COLO829 (cell line): Measurements from ENCODE around the gene ELMO1.

Source experiments
- DNase-seq: peaks from one replicate; pipeline ENCODE4 v3.0.0; 2012; ENCODE audit warnings: low spot score

The ELMO1 gene

GRCh38 chr7:36972140-36972518 is 476.5 kb downstream of the ELMO1 start:
- DNase-seq: no peak

DNA sequence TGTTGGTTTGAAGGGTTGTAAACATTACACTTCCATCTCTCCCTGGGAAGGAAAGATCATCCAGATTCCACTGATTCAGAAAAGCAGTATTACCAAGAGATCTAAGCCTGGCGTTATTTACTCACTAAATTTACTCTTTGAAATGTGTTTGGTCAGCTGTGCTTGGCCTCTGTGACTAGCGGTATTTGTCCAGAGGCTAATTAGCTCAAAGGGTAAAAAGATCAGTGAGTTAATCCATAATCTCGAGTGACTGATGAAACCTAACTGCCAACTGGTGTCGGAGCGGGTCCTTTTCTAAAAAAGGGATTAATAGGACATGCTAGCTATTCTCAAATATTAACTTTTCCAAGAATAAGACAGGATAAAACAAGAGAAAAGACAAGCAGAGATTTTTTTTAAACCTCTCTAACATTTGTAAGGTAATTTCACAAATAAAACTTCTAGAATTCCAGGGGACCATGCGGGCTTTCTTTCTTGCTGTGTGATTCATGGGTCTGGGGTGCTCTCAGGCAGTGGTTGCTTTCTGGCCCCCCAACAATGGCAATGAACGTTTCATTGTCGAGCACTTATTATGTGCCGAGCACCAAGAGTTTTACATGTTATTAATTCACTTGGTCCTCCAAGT is 477.0 kb downstream of the ELMO1 start:
- DNase-seq: no peak

GRCh38 chr7:36970551-36971514 is 477.8 kb downstream of the ELMO1 start:
- DNase-seq: no peak

- no peak for DNase-seq
Measured at GRCh38 chr7:36969376-36969775, 479.3 kb downstream of the ELMO1 start.

GRCh38 chr7:36967387-36967786 is 481.3 kb downstream of the ELMO1 start:
- DNase-seq: peak; percentile 72

- no peak for DNase-seq
Measured at GRCh38 chr7:36966636-36967035, 482.0 kb downstream of the ELMO1 start.

DNA sequence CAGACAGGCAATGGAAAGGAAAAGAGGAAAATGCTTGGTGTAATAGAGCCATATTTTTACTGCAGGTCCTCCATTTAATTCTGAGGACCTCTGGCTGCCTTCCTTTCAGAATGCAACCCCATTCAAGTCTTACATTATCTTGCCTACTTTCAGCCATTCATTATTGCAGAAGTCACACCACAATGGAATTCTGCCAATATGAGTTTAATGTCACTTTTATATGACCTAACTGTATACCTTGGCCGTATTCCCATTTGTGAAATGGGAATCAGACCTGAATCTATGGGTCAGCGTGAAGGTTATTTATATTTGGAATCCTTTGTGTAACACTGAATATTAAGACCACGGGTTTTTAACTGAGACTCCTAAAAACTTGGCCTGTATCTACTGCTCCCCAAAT is 482.6 kb downstream of the ELMO1 start:
- DNase-seq: no peak

- no peak for DNase-seq
Measured at GRCh38 chr7:36965625-36966024, 483.0 kb downstream of the ELMO1 start.

GRCh38 chr7:36964297-36964696 is 484.4 kb downstream of the ELMO1 start:
- no peak for DNase-seq

- no peak for DNase-seq
Measured at GRCh38 chr7:36962367-36962766, 486.3 kb downstream of the ELMO1 start.

DNA sequence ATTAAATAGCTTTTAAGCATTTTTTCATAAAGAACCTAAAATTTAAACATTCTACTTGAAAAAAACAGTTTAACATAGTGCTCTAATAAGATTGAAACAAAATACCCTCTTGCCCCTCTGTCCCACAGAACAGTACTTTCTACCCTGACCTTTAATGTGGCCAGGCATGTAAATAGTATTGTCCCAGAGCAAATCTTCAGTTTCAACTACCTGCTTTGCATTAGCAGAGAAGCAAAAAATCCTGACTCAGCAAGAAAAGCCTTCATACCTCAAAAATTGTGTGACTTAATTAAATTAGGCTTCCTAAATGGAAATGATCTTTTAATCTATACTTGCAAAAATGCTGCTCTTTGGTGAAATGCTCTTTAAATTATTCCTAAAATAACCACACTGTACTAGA is 487.0 kb downstream of the ELMO1 start:
- no peak for DNase-seq

DNA sequence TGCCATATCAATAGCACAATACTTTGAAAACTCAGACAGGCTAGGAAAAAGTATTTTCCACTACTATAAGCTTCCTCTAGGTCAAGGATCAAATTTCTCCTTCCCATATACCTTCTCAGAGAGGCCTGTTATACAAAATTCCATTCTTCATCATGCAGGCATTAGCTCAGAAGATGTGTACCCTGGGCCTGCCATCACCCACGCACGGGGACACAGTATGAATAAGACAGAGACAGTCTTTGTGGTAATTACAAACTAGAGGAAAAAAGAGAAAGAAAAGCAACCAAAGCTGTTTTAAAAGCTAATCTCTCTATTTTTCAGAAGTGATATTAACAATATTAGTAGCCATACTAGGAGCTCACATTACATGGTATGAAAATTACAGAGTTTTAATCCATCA is 487.6 kb downstream of the ELMO1 start:
- peak; percentile 28 for DNase-seq

GRCh38 chr7:36960105-36960504 is 488.6 kb downstream of the ELMO1 start:
- DNase-seq: no peak

DNA sequence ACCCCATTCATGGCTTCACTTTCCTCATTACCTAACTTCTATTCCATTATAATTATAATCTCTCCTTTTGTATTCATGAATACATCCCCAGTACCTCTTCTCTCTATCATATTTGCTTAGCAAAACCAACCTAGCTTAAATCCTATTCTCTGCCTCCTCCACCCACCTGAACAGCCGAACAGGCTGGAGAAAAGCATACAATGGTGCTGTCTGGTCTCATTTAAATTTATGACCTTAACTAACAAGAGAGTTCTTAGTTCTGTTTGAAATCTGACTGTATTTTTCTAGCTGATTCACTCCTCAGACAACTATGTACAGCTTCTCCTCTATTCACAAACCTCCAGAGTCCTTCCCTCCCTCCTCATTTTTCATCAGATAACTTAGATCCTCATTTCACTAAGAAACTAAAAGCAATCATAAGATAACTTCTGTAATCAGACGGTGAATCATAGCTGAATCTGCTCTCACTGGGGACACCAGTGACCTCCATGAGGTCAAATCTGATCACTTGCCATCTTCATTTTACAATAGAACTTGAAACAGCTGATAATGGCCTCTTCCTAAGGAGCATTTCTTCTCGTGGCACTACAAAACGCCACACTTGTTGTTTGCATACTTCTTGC is 490.4 kb downstream of the ELMO1 start:
- DNase-seq: no peak

DNA sequence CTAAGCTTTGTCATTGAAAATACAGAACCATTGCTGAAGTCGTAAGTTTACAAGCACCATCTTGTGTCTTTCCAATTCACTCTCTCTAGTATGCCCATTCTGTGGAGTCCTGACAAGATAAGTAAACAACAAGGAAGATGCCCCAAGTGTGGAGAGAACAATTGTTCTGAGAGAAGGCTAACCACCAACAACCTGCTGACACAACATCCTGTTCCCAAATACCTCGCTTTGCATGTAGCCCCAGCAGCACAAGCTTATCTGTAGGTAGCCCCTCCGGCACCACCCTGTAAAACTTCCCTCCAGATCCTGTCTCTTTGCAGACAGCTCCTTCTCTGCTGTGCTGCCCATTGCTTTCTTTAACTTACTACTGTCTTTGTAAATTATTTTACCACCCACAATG is 491.0 kb downstream of the ELMO1 start:
- DNase-seq: no peak

DNA sequence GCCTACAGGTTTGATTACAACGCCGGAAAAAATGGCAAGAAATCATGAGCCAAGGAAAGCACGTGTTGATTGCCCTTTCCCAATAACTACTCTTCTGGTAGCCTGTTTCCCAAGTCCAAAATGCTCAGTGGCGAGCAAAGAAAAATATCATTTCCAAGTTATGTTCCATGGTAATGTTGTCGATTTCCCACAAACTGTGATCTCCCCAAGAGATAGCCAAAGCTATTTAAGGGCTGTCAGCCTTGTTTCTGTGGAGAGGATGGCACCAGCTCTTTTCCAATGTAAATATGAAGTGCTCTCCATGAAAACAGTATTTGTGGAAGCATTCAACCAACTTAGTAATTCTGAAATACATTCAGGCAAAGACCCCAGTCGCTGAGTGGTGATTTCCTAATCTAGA is 491.9 kb downstream of the ELMO1 start:
- no peak for DNase-seq

- DNase-seq: no peak
Measured at GRCh38 chr7:36955456-36956129, 493.1 kb downstream of the ELMO1 start.

GRCh38 chr7:36951257-36951697 is 497.4 kb downstream of the ELMO1 start:
- no peak for DNase-seq

DNA sequence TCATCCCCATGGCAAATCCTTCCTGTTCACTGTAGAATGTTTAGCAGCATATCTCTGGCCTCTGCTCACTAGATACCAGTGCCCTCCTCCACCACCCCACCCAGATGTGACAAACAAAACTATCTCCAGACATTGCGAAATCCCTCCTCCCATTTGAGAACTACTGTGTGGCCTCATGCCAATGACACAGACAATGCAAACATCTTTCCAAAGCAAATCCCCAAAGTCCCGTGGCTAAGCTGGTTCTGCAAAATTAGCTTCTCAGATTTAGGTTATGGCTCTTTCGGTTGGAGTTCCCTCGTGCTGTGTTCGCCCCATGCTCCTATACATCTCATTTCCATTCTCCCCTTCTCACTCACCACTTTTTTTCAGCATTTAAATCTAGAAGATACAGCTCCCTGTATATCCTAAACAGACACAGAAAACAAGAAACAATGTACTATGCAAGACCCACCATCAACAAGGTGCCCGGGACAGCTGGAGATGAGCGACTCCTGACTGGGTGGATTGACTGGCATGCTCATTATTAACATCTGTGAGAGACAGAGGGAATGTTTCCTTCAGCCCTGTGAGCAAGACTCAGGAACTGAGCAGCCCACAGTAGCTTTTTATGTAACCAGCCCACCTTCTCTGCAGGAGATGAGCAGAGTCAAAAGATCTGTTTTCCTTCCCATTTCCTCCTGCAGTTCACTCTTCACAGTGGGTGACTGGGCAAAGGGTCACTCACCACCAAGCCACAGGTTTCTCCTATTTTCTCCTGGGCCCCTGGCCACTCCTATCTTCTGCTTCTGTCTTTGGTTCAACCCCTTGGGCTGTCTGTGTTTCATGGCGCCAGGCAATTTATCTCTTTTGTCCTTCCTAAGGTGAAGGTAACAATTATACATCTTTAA is 498.7 kb downstream of the ELMO1 start:
- DNase-seq: no peak

- no peak for DNase-seq
Measured at GRCh38 chr7:36946401-36946739, 502.3 kb downstream of the ELMO1 start.

DNA sequence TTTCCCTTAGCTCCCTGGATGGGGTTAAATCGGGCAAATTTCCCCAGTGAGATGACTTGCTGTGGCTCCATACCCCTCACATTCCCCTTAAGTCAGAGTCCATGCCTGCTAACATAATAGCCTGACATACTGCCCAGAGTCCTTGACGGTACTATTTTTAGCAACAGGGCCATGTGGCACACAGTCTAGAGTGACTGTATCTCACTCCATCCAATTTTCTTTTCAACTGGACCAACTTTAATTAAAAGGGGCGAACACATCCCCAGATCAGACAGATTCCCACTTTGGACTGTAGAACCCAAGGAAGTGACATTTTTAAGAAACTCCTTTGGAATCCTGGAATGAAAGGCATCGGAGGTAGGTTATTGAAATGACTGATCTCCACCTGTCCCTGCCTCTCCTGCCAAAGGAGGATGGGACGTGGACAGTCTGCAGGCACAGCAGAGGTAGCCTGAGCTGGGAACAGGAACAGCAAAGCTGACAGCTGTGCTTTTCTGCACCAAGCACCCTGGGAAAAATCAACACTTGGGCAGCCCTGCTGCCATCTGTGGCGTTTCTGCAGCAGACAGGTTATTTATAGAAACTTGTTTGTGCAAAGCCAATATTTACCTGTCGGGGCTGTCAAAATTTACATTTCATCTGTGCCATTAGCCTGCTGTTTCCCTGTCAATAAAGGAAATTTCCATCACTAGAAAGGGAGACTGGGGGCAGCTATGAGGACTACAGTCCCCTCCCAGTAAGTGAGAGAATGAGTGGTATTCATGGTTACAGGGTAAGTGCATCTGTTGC is 502.9 kb downstream of the ELMO1 start:
- DNase-seq: no peak
